CD1c-positive myeloid dendritic cell (primary cell): ENCODE measurements around the gene NDUFA13.

ENCODE experiments used
- DNase-seq: peaks from one replicate; pipeline ENCODE4 v3.0.0-alpha.2; 2016; ENCODE audit errors: extremely low spot score

The NDUFA13 gene

GRCh38 chr19:19571071-19571786, 55.2 kb downstream of the NDUFA13 start:
- DNase-seq = no peak

- no peak for DNase-seq
These were observed 59.4 kb downstream of the NDUFA13 start for GRCh38 chr19:19575411-19575810.
